Suprapubic skin (tissue), 4 donors: Measurements from ENCODE around the gene ACER2. TPM values are rescaled to one million over a fixed set of nuclear protein-coding genes. Genes with fewer than 3 reads are reported as not detected.

ENCODE experiments used
- DNase-seq, 2 donors: peaks; one replicate each; pipeline ENCODE4 v3.0.0-alpha.2; 2019; ENCODE audit warnings: low spot score in 2 of 2
- H3K27ac ChIP-seq: fragments of 200-600 bp; sonication (generic); one replicate; pipeline ENCODE4 v1.5.1; 2019
- H3K27me3 ChIP-seq: fragments of 200-600 bp; sonication (generic); one replicate; pipeline ENCODE4 v1.5.1; 2019
- H3K36me3 ChIP-seq: fragments of 200-600 bp; sonication (generic); one replicate; pipeline ENCODE4 v1.5.1; 2019
- H3K4me1 ChIP-seq: fragments of 200-600 bp; sonication (generic); one replicate; pipeline ENCODE4 v1.5.1; 2019
- H3K4me3 ChIP-seq: fragments of 200-600 bp; sonication (generic); one replicate; pipeline ENCODE4 v1.5.1; 2019; ENCODE audit warnings: mild to moderate bottlenecking
- H3K9me3 ChIP-seq: fragments of 200-600 bp; sonication (generic); one replicate; pipeline ENCODE4 v1.5.1; 2019
- EP300 ChIP-seq: sonication (generic); formaldehyde crosslinking; IDR thresholded peaks from one replicate; pipeline ENCODE4 v1.6.1; 2017; ENCODE audit warnings: antibody characterized with exemption
- POLR2A ChIP-seq, 2 donors: fragments of 450-650 bp; IDR thresholded peaks; one replicate each; pipeline ENCODE4 v1.6.1; 2017; ENCODE audit warnings: antibody characterized with exemption in 2 of 2, mild to moderate bottlenecking in 2 of 2, moderate library complexity in 2 of 2
- POLR2AphosphoS5 ChIP-seq, 3 donors: sonication (generic); formaldehyde crosslinking; IDR thresholded peaks; one replicate each; pipeline ENCODE4 v1.6.1; 2017; ENCODE audit warnings: antibody characterized with exemption in 3 of 3
- WGBS: methylation state at CpG from one replicate; pipeline ENCODE4 v1.1.5; 2018; 5-methylcytosine and 5-hydroxymethylcytosine counted together
- total RNA-seq, 4 donors: library from RNA; depleted of rRNA; stranded (reverse); fragments of >200 nt; gene quantifications; one replicate each; pipeline ENCODE4 v1.1.0, GENCODE V29; 2016
- TF ChIP-seq, protein P1 (sequence below), 2 donors: fragments of 200-600 bp in 1 of 2; fragments of 450-650 bp in 1 of 2; sonication (generic) in 1 of 2; IDR thresholded peaks; one replicate each; pipeline ENCODE4 v1.5.1; 2016 to 2019; ENCODE audit warnings: antibody characterized with exemption in 2 of 2, mild to moderate bottlenecking in 1 of 2, moderate library complexity in 1 of 2

The ACER2 gene
- total RNA-seq, 4 donors from 2014 or later = 12.1 to 18.8 (median 14.8) TPM

DNA sequence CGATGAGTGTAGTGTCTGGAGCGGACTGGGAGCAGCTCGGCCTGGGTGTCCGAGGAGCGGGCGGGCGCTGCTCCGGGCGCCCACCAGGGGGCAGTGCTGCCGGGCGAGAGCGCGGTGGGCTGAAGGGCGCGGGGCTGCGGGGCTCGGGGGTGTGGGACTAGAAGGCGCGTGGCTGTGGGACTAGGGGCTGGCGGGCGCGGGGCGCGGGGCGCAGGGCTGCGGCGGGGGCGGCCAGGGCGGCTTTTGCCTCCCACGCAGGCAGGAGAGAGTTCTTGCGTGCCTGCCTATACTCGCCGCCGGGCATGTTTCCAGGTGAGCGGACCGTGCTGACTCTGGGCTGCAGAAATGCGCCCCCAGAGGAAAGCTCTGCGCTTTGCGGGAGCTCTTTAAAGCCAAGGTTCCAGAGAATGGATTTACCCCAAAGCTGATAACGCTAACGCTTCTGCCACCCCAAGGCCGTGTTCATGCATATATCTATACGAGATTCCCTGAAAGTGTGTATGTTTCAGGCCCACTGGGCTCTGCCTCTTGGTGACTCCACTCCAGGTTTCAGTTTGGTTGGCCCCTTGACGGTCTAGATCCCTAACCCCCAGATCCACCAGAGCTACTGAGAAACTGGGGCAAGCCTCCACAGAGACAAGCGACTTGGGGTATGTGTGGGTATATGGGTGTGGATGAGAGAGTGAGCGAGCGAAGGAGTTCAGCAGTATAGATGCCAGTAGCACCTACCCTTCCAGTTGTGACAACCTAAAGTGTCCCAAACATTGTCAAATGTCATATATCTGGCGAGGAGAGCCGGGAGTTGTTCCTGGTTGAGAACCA is 56.2 kb downstream of the ACER2 start:
- 45% methylated on average over 10 of the region's 49 CpGs for WGBS
- peak in 1 of 2 donors; percentile 75 for DNase-seq
- H3K27ac ChIP-seq = no peak overlapping the region

DNA sequence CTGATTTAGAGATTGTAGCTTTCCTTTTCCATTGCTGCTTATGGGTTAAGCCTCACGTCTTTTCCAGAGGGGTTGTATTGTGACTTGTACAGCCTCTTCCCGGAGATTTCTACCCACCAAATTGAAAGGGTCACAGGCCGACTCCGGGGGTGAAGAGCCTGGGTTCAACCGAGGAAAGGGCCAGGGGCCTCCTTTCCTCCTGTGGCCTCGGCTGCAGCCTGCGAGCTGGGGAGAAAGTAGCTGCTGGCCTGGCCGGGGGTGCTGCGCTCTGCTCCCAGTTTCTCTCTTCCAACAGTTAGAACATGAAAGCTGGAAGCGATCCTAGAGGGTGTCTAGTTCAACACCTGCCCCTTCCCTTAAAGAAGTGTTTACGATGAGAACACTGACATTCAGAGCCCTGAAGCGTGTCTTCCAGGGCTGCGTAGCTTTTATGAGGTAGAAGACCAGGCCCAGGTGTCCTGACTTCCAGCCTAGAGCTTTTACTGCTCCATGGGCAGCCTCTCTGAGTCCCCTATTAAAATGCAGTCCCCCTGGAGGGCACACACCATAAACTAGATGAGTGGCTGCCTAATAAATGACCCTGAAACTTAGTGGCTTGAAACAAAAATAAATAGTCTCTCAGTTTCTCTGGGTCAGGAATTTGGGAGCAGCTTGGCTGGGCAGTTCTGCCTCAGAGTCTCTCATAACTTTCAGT is 56.9 kb downstream of the ACER2 start:
- H3K27me3 ChIP-seq = no peaks in the 10 kb centered on the region
- 93% methylated on average over 11 of the region's 13 CpGs for WGBS
- no peaks in the 10 kb centered on the region for H3K9me3 ChIP-seq
- TF ChIP-seq POLR2AphosphoS5 (IDR thresholded peaks at IDR 0.05) (no peak), POLR2A (IDR thresholded peaks at IDR 0.05) (no peak)
- H3K27ac ChIP-seq = no peak overlapping the region
- no peaks in the 10 kb centered on the region for H3K36me3 ChIP-seq
- no peak for DNase-seq
- peaks cover 9% of the 10 kb centered on the region for H3K4me1 ChIP-seq
- no peak overlapping the region for H3K4me3 ChIP-seq

More for the DNA sequence above, 56.2 kb downstream of the ACER2 start:
- Histone ChIP-seq H3K9me3 (no peaks in the 10 kb centered on the region), H3K4me3 (peak overlapping the region; percentile 57), H3K4me1 (peaks cover 8% of the 10 kb centered on the region), H3K36me3 (no peaks in the 10 kb centered on the region), H3K27me3 (no peaks in the 10 kb centered on the region)
- TF ChIP-seq, protein P1, sequence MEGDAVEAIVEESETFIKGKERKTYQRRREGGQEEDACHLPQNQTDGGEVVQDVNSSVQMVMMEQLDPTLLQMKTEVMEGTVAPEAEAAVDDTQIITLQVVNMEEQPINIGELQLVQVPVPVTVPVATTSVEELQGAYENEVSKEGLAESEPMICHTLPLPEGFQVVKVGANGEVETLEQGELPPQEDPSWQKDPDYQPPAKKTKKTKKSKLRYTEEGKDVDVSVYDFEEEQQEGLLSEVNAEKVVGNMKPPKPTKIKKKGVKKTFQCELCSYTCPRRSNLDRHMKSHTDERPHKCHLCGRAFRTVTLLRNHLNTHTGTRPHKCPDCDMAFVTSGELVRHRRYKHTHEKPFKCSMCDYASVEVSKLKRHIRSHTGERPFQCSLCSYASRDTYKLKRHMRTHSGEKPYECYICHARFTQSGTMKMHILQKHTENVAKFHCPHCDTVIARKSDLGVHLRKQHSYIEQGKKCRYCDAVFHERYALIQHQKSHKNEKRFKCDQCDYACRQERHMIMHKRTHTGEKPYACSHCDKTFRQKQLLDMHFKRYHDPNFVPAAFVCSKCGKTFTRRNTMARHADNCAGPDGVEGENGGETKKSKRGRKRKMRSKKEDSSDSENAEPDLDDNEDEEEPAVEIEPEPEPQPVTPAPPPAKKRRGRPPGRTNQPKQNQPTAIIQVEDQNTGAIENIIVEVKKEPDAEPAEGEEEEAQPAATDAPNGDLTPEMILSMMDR (IDR thresholded peaks at IDR 0.05) = peak; percentile 19 to 95
- no peak for TF ChIP-seq POLR2AphosphoS5 (IDR thresholded peaks at IDR 0.05)

DNA sequence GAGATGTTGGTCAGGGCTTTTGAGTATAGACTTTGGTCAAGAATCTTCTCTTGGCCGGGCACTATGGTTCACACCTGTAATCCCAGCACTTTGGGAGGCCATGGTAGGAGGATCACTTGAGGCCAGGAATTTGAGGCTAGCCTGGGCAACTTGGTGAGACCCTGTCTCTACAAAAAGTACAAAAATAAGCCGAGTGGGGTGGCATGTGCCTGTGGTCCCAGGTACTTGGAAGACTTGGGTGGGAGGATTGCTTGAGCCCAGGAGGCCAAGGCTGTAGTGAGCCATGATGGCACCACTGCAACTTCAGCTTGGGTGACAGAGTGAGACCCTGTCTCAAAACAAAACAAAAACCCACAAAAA is 57.5 kb downstream of the ACER2 start:
- WGBS = 100% methylated on average over 2 of the region's 2 CpGs
- Histone ChIP-seq H3K4me3 (no peak overlapping the region), H3K9me3 (no peaks in the 10 kb centered on the region), H3K27me3 (no peaks in the 10 kb centered on the region), H3K4me1 (peaks cover 14% of the 10 kb centered on the region), H3K36me3 (no peaks in the 10 kb centered on the region), H3K27ac (no peak overlapping the region)
- TF ChIP-seq, protein P1 (IDR thresholded peaks at IDR 0.05) = no peak
- TF ChIP-seq EP300 (no peak), POLR2A (IDR thresholded peaks at IDR 0.05) (no peak), POLR2AphosphoS5 (IDR thresholded peaks at IDR 0.05) (no peak)
- DNase-seq = no peak

DNA sequence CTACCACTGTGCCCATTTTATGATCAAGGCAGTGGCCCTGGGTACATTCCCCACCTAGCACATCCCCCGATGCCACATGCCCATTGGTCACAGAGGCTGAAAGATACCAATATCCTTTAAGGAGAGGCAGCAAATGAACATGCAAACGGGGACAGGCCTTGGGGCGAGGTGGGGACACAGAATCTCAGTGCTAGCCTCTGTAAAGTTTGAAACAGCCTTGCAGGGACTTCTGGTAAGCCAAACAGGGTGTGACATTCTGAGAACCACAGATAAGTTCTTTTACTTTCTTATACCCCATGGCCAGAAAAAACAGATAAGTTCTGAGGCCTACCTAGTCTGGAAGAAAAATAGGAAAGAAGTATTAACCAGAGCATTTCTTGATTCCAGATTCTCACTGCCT is 60.5 kb downstream of the ACER2 start:
- no peaks in the 10 kb centered on the region for H3K36me3 ChIP-seq
- H3K27ac ChIP-seq = no peak overlapping the region
- no peak overlapping the region for H3K4me3 ChIP-seq
- DNase-seq = no peak
- H3K9me3 ChIP-seq = no peaks in the 10 kb centered on the region
- no peaks in the 10 kb centered on the region for H3K27me3 ChIP-seq
- 85% methylated on average over 3 of the region's 3 CpGs for WGBS
- TF ChIP-seq EP300 (no peak), POLR2A (IDR thresholded peaks at IDR 0.05) (no peak), POLR2AphosphoS5 (IDR thresholded peaks at IDR 0.05) (no peak)
- TF ChIP-seq, protein P1 (IDR thresholded peaks at IDR 0.05) = no peak
- peaks cover 21% of the 10 kb centered on the region for H3K4me1 ChIP-seq

DNA sequence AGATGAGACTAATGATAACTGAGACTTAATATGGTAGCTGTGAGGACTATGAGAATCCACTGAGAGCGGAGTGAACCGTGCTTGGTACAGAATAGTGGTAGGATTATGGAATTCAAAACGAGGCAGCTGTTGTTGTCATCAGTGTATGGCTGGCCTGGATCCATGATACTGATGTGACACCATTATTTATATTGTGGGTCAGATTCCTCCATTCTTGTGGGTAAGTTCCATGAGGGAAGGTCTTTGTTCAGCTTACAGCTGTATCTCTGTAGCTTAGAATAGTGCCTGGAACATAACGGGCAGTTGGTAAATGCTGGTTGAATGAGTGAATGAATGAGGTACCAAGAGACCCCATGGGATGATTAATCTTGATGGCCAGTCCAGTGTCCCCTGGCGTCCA is 61.8 kb downstream of the ACER2 start:
- WGBS = 70% methylated on average over 5 of the region's 5 CpGs
- no peak for DNase-seq
- H3K27ac ChIP-seq = no peak overlapping the region
- peaks cover 15% of the 10 kb centered on the region for H3K4me1 ChIP-seq
- H3K36me3 ChIP-seq = no peaks in the 10 kb centered on the region
- H3K9me3 ChIP-seq = no peaks in the 10 kb centered on the region
- H3K4me3 ChIP-seq = no peak overlapping the region
- H3K27me3 ChIP-seq = no peaks in the 10 kb centered on the region
- TF ChIP-seq, protein P1 (IDR thresholded peaks at IDR 0.05) = no peak
- TF ChIP-seq EP300 (no peak), POLR2A (IDR thresholded peaks at IDR 0.05) (no peak), POLR2AphosphoS5 (IDR thresholded peaks at IDR 0.05) (no peak)
